IMR-90 (cell line): ENCODE results near the gene PBX3. TPM values are rescaled to one million over a fixed set of nuclear protein-coding genes. Genes with fewer than 3 reads are reported as not detected.

Experiments used
- ATAC-seq: fragments of 200-7000 bp; cut with Tn5 transposase; 2 replicates; pipeline ENCODE4 v1.9.1; 2020; ENCODE audit warnings: low read depth, mild to moderate bottlenecking, moderate library complexity
- BruUV-seq: library from RNA; stranded (reverse); fragments of 400-500 nt; replicated peaks from 2 replicates; lab custom pipeline; 2021; lab: Mats Ljungman, UMichigan
- CTCF ChIA-PET: fragments of 300-600 bp; formaldehyde crosslinking; extraction: SDS; loops from one replicate; lab custom pipeline; 2021; ENCODE audit warnings: antibody characterized with exemption; lab: Yijun Ruan, JAX
- POLR2A ChIA-PET: fragments of 300-600 bp; sonication (Branson Sonifier 250); formaldehyde crosslinking; loops from one replicate; lab custom pipeline; 2022; ENCODE audit warnings: antibody characterized with exemption; ENCODE audit not compliant: unreplicated experiment; lab: Charles Lee
- DNase-seq: peaks from one replicate; pipeline ENCODE4 v3.0.0; 2013
- H2AFZ ChIP-seq: replicated peaks from 2 replicates; pipeline ENCODE3; 2013; ENCODE audit warnings: low read length, mild to moderate bottlenecking; ENCODE audit not compliant: poor library complexity
- H2AK5ac ChIP-seq: 2 replicates; pipeline ENCODE4 v1.6.1; 2013; ENCODE audit warnings: low read depth, low read length, inconsistent platforms
- H2AK9ac ChIP-seq: replicated peaks from 2 replicates; pipeline ENCODE3; 2013; ENCODE audit warnings: mild to moderate bottlenecking, low read depth, low read length, moderate library complexity; ENCODE audit not compliant: poor library complexity
- H2BK120ac ChIP-seq: 2 replicates; pipeline ENCODE4 v1.6.1; 2013; ENCODE audit warnings: low read depth, low read length, inconsistent platforms
- H2BK15ac ChIP-seq: 3 replicates; pipeline ENCODE4 v1.6.1; 2013; ENCODE audit warnings: low read depth, low read length, inconsistent platforms
- H2BK20ac ChIP-seq: 2 replicates; pipeline ENCODE4 v1.6.1; 2013; ENCODE audit warnings: low read depth, mild to moderate bottlenecking, inconsistent platforms, low read length, moderate library complexity
- H2BK5ac ChIP-seq: 2 replicates; pipeline ENCODE4 v1.6.1; 2013; ENCODE audit warnings: mild to moderate bottlenecking, low read depth, low read length, inconsistent platforms; ENCODE audit not compliant: poor library complexity, severe bottlenecking
- H3K14ac ChIP-seq: replicated peaks from 2 replicates; pipeline ENCODE4 v1.6.1; 2013; ENCODE audit warnings: low read depth, low read length, inconsistent platforms
- H3K18ac ChIP-seq: 2 replicates; pipeline ENCODE4 v1.6.1; 2013; ENCODE audit warnings: low read depth, low read length, control low read depth
- H3K23ac ChIP-seq: 2 replicates; pipeline ENCODE4 v1.6.1; 2013; ENCODE audit warnings: low read depth, low read length, inconsistent platforms
- H3K27ac ChIP-seq: 2 replicates; pipeline ENCODE4 v1.5.1; 2013; ENCODE audit warnings: mild to moderate bottlenecking, control low read depth, low read length; ENCODE audit not compliant: insufficient read depth
- H3K27me3 ChIP-seq: 2 replicates; pipeline ENCODE4 v1.6.1; 2013; ENCODE audit warnings: low read length; ENCODE audit not compliant: control insufficient read depth, insufficient read depth
- H3K36me3 ChIP-seq: 2 replicates; pipeline ENCODE4 v1.6.1; 2013; ENCODE audit warnings: low read length, mixed read lengths; ENCODE audit not compliant: control insufficient read depth, insufficient read depth
- H3K4ac ChIP-seq: 2 replicates; pipeline ENCODE4 v1.6.1; 2013; ENCODE audit warnings: low read depth, low read length, inconsistent platforms
- H3K4me1 ChIP-seq: 2 replicates; pipeline ENCODE4 v1.6.1; 2013; ENCODE audit warnings: low read length, mixed read lengths; ENCODE audit not compliant: control insufficient read depth, insufficient read depth
- H3K4me2 ChIP-seq: 2 replicates; pipeline ENCODE4 v1.6.1; 2013; ENCODE audit warnings: low read depth, mild to moderate bottlenecking, control low read depth, low read length, moderate library complexity
- H3K4me3 ChIP-seq: 2 replicates; pipeline ENCODE4 v1.5.1; 2013; ENCODE audit warnings: low read depth, mild to moderate bottlenecking, control low read depth, low read length, moderate library complexity; ENCODE audit not compliant: insufficient read depth
- H3K56ac ChIP-seq: 2 replicates; pipeline ENCODE4 v1.6.1; 2013; ENCODE audit warnings: low read length, inconsistent platforms; ENCODE audit not compliant: insufficient read depth; ENCODE audit errors: extremely low read depth
- H3K79me1 ChIP-seq, 2 experiments: 2 replicates each; pipeline ENCODE4 v1.6.1; 2013; ENCODE audit warnings: low read length in 2 of 2, inconsistent platforms in 1 of 2, low read depth in 1 of 2
- H3K9ac ChIP-seq: 2 replicates; pipeline ENCODE4 v1.6.1; 2013; ENCODE audit warnings: low read depth, low read length, control low read depth
- H3K9me1 ChIP-seq: 2 replicates; pipeline ENCODE4 v1.6.1; 2013; ENCODE audit warnings: low read length, inconsistent platforms; ENCODE audit not compliant: insufficient read depth
- H3K9me3 ChIP-seq: 2 replicates; pipeline ENCODE4 v1.6.1; 2013; ENCODE audit warnings: low read length; ENCODE audit not compliant: control insufficient read depth, insufficient read depth
- H4K20me1 ChIP-seq: 2 replicates; pipeline ENCODE4 v1.6.1; 2013; ENCODE audit warnings: low read length, inconsistent platforms; ENCODE audit not compliant: insufficient read depth
- H4K5ac ChIP-seq: 2 replicates; pipeline ENCODE4 v1.6.1; 2013; ENCODE audit warnings: mild to moderate bottlenecking, low read depth, low read length, control low read depth
- H4K8ac ChIP-seq, 2 experiments: 2 replicates each; pipeline ENCODE4 v1.6.1; 2013; ENCODE audit warnings: low read depth in 2 of 2, low read length in 2 of 2, control low read depth in 1 of 2, inconsistent platforms in 1 of 2
- H4K91ac ChIP-seq: 2 replicates; pipeline ENCODE4 v1.6.1; 2013; ENCODE audit warnings: low read depth, low read length, inconsistent platforms; ENCODE audit not compliant: insufficient read depth
- FOS ChIP-seq: fragments of 150-350 bp; IDR thresholded peaks from 2 replicates; pipeline ENCODE4 v1.6.1; 2016; ENCODE audit warnings: low read depth, low read length
- NFE2L2 ChIP-seq: fragments of 150-350 bp; IDR thresholded peaks from 2 replicates; pipeline ENCODE4 v1.6.1; 2016; ENCODE audit warnings: low read depth, mild to moderate bottlenecking, low read length
- POLR2A ChIP-seq: IDR thresholded peaks from 2 replicates; pipeline ENCODE4 v1.6.1; 2012; ENCODE audit warnings: mild to moderate bottlenecking, low read depth, low read length
- WGBS, 2 experiments: methylation state at CpG; one replicate each; pipeline versions ENCODE4 v1.1.5 to v1.1.7; 2013; ENCODE audit warnings: missing lambda C conversion rate in 2 of 2; ENCODE audit not compliant: insufficient read length in 1 of 2; ENCODE audit errors: extremely low coverage in 2 of 2; 5-methylcytosine and 5-hydroxymethylcytosine counted together
- dilution Hi-C: fragments of 300-500 bp; cut with HindIII; formaldehyde crosslinking; loops from one replicate; pipeline ENCODE4 v1.14.3; 2018; ENCODE audit warnings: low sequenced_read_pairs; ENCODE audit not compliant: unreplicated experiment
- in situ Hi-C: fragments of 300-500 bp; cut with MboI; formaldehyde crosslinking; loops from 3 replicates; pipeline ENCODE4 v1.14.3; 2019; ENCODE audit warnings: low sequenced_read_pairs, inconsistent platforms, mixed read lengths
- intact Hi-C: fragments of 100-400 bp; cut with micrococcal nuclease; formaldehyde crosslinking; loops from 2 replicates; pipeline ENCODE4 v1.10.0; 2022
- polyA plus RNA-seq, 3 experiments: library from polyadenylated mRNA; depleted of rRNA; stranded (reverse); fragments of >200 nt; gene quantifications; 2 replicates each; pipeline ENCODE4 v1.2.3, GENCODE V29; 2012; ENCODE audit warnings: low replicate concordance in 1 of 3
- total RNA-seq: library from RNA; depleted of rRNA; stranded (reverse); fragments of >200 nt; gene quantifications from 2 replicates; pipeline ENCODE4 v1.2.3, GENCODE V29; 2012
- TF ChIP-seq, protein P1 (sequence below): conservative IDR thresholded peaks from 2 replicates; pipeline ENCODE4 v1.5.1; 2012; ENCODE audit warnings: mild to moderate bottlenecking, low read depth, low read length, improper control_type of control experiment
- TF ChIP-seq, protein P2 (sequence below): fragments of 150-350 bp; IDR thresholded peaks from 2 replicates; pipeline ENCODE4 v1.6.1; 2016; ENCODE audit warnings: low read depth, mild to moderate bottlenecking, low read length, moderate library complexity, borderline replicate concordance

The PBX3 gene
- total and polyA plus RNA-seq, 2 of the 4 experiments (the other 2 are of a cell fraction): 12.0 to 15.6 TPM

DNA sequence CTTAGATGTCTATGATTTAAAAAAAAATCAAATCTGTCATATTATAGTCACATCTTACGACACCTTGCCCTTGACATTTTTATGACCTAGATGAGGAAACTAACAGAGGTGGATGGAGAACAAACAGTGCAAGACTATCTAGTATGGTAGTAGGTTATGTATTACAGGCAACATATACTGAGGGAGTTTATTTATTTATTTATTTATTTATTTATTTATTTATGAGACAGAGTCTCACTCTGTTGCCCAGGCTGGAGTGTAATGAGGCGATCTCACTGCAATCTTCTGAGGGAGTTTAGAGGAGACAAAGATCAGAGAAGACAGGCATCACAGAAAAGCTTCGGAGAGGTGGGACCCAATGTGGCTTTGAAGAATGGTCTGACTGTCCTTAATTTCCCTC lies 4.5 kb upstream of the PBX3 start:
- Histone ChIP-seq H3K14ac (no peak overlapping the region), H3K9me3 (no peaks in the 10 kb centered on the region), H3K4me3 (no peak overlapping the region), H3K36me3 (no peaks in the 10 kb centered on the region), H3K4ac (no peak overlapping the region), H2AK9ac (no peak overlapping the region), H3K27me3 (no peaks in the 10 kb centered on the region), H2BK20ac (no peak overlapping the region), H3K23ac (no peak overlapping the region), H2AFZ (no peak overlapping the region), H2BK5ac (no peak overlapping the region), H3K27ac (no peak overlapping the region), H4K8ac (no peak overlapping the region), H3K18ac (no peak overlapping the region), H2BK15ac (no peak overlapping the region), H3K4me2 (no peak overlapping the region), H3K4me1 (peaks cover 6% of the 10 kb centered on the region), H4K20me1 (peaks cover 3% of the 10 kb centered on the region; the same call in 1 of the 2 replicates), H3K56ac (no peak overlapping the region), H3K79me1 (peaks cover 0 to 10% of the 10 kb centered on the region in 2 experiments; a peak in 1 of 4 replicates), H3K9me1 (peaks cover 4% of the 10 kb centered on the region), H3K9ac (no peak overlapping the region), H2BK120ac (no peak overlapping the region), H2AK5ac (no peak overlapping the region), H4K91ac (no peak overlapping the region), H4K5ac (no peak overlapping the region)
- TF ChIP-seq, protein P1, sequence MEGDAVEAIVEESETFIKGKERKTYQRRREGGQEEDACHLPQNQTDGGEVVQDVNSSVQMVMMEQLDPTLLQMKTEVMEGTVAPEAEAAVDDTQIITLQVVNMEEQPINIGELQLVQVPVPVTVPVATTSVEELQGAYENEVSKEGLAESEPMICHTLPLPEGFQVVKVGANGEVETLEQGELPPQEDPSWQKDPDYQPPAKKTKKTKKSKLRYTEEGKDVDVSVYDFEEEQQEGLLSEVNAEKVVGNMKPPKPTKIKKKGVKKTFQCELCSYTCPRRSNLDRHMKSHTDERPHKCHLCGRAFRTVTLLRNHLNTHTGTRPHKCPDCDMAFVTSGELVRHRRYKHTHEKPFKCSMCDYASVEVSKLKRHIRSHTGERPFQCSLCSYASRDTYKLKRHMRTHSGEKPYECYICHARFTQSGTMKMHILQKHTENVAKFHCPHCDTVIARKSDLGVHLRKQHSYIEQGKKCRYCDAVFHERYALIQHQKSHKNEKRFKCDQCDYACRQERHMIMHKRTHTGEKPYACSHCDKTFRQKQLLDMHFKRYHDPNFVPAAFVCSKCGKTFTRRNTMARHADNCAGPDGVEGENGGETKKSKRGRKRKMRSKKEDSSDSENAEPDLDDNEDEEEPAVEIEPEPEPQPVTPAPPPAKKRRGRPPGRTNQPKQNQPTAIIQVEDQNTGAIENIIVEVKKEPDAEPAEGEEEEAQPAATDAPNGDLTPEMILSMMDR: no peak
- TF ChIP-seq POLR2A (no peak), FOS (no peak), NFE2L2 (no peak)
- TF ChIP-seq, protein P2, sequence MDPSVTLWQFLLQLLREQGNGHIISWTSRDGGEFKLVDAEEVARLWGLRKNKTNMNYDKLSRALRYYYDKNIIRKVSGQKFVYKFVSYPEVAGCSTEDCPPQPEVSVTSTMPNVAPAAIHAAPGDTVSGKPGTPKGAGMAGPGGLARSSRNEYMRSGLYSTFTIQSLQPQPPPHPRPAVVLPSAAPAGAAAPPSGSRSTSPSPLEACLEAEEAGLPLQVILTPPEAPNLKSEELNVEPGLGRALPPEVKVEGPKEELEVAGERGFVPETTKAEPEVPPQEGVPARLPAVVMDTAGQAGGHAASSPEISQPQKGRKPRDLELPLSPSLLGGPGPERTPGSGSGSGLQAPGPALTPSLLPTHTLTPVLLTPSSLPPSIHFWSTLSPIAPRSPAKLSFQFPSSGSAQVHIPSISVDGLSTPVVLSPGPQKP: no peak
- ATAC-seq (no peak), DNase-seq (no peak)
- WGBS, 2 experiments: no CpG with 5 or more reads among the region's 3 CpGs
- ChIA-PET CTCF (no interaction called here), POLR2A (no interaction called here)
- in situ Hi-C loops: no loop called here
- no TSS peak for BruUV-seq
- dilution Hi-C loops: no loop called here
- intact Hi-C loops: loop anchor here (10.0 kb wide), 2 partner anchors 312 to 752 kb away; no protein-coding TSS in a partner anchor
